Kidney glomerular epithelial cell (primary cell): ENCODE measurements around the gene TMSB4X.
"Not testable (repeated sequence)": the region's sequence is repeated elsewhere in the genome, so short reads cannot be mapped to it uniquely, and the experiment has no call there.

Source experiments
- DNase-seq: peaks from one replicate; lab custom pipeline; 2025; lab: John Stamatoyannopoulos, UW

Gene TMSB4X

GRCh38 chrX:12997906-12998687 lies 23.2 kb downstream of the TMSB4X start:
- no peak for DNase-seq

GRCh38 chrX:12999422-12999821 lies 24.5 kb downstream of the TMSB4X start:
- DNase-seq = no peak

GRCh38 chrX:13000301-13000811 lies 25.4 kb downstream of the TMSB4X start:
- no peak for DNase-seq

GRCh38 chrX:13001097-13001496 lies 26.2 kb downstream of the TMSB4X start:
- no peak for DNase-seq

DNA sequence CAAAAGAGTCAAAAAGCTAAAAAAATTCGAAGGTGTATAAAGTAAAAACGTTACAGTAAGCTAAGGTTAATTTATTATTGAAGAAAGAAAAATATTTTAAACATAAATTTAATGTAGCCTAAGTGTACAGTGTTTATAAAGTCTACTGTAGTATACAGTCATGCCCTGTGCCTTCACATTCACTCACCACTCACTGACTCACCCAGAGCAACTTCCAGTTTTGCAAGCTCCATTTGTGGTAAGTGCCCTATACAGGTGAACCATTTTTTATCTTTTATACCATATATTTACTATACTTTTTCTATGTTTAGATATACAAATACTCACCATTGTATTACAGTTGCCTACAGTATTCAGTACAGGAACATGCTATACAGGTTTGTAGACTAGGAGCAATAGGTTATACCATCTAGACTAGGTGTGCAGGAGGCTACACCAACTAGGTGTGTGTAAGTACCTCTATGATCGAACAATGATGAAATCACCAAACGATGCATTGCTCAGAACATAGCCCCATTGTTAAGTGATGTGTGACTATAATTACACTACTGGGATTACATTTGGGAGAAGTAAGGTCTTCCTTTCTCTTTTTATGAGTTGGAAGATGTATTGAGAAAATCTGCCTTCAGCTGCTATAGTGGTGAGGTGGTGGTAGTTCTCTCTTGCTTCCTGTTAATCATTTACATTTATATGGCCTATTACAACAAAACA lies 27.2 kb downstream of the TMSB4X start:
- no peak for DNase-seq

GRCh38 chrX:13005661-13006473 lies 31.0 kb downstream of the TMSB4X start:
- no peak for DNase-seq

- no peak for DNase-seq
Measured at GRCh38 chrX:13007519-13008188, 32.7 kb downstream of the TMSB4X start.

- DNase-seq = no peak
Measured at GRCh38 chrX:13008189-13008533, 33.3 kb downstream of the TMSB4X start.

DNA sequence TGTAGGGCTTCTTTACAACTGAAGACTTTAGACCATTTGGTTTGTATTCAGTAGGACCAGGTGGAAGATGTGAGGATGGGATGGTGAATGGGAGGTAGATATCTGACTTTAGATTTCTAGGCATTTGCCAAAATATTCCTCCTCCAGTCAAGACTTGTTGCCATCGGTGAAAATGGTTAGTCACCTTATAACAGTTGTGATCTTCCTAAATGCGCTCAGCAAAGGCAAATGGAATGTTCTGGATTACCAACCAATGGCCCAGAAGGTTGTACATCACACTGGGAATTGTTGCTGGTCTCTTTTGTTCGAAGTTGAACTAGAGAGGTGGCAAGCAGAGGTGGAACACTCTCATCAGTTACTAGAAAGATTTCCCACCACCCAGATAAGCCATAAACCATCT lies 33.9 kb downstream of the TMSB4X start:
- DNase-seq = no peak

DNA sequence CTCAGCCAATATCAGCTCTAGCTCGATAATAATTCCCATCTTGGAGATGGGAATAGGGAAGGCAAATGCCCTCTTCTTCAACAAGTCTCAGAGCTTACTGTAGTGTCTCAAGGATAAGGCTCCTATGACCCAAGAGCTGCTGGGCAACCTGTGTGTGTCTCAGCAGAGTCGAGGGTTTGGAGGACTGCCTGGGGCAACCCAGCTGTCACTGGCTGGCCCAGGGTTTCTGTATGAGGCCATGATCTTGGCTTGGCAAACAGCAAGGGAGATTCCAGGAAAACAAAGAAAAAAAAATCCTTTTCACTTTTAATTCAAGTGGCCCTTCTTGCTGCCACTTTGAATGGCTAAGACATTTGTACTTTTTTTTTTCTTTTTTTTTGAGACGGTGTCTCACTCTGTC lies 34.4 kb downstream of the TMSB4X start:
- DNase-seq = no peak

DNA sequence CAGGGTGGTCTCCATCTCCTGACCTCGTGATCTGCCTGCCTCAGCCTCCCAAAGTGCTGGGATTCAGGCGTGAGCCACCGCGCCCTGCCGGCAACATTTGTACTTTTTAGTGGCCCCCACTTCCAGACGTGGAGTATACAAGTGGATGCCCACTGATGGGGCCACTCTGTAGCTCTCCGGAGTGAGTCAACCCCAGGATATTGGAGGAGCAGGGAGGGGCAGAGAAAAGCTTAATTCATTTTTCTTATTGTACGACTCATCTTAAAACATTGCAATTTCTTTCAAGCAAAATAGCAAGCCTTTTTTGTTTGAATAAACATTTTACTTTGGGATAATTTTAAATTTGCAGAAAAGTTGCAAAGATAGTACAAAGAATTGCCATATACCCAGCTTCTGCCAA lies 34.9 kb downstream of the TMSB4X start:
- DNase-seq = no peak

DNA sequence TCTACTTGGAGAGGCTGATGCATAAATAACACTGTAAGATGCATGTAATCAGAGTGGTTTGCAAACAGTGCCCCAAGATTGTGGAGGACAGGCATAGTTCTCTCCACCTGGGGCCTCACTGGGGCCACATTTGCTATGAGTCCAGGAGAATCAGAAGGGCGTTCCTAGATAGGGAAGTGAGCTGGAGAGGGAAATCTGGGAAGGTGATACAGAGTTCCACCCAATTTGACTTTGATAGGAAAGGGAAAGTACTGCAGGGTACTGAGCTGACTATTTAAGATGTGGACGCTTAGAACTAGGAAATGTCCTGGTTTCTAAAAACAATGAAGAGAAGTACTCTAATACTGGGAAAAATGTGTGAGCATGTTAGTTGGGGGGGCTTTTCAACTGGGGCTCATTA lies 35.6 kb downstream of the TMSB4X start:
- no peak for DNase-seq

DNA sequence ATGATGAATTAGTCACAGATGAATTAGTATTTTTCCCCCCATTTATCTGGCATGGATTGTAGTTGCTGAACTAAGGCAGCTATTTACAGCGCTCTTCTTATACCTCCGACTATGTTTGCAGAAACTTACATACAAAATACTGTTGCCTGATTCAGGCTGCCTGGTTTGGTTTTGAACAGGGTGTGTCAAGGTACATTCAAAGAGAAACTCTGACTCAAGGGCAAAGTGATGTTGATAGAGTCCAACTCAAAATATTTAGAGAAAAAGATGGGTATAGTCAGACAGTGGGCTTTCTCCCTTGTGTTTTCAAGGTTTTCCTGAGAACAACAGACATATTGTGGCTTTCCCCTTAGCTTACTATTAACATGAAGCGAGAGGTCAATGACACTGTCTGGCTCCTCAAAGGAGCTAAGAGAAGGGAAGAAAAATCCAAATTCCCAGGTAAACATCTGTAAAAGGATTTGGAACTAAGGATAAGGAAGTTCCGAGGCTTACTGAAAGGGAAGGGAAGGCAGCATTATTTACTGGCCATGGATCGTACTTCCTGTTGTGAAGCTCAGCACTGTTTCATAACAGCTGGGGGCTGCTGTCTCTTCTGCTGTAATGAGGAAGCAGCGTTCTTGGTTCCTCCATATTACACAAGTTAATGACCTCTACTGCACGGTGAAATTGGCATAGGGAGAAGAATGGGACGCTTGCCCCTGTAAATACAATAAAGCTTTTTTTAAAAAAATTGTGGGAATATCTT lies 38.6 kb downstream of the TMSB4X start:
- no peak for DNase-seq

- no peak for DNase-seq
Measured at GRCh38 chrX:13014111-13015096, 39.5 kb downstream of the TMSB4X start.

DNA sequence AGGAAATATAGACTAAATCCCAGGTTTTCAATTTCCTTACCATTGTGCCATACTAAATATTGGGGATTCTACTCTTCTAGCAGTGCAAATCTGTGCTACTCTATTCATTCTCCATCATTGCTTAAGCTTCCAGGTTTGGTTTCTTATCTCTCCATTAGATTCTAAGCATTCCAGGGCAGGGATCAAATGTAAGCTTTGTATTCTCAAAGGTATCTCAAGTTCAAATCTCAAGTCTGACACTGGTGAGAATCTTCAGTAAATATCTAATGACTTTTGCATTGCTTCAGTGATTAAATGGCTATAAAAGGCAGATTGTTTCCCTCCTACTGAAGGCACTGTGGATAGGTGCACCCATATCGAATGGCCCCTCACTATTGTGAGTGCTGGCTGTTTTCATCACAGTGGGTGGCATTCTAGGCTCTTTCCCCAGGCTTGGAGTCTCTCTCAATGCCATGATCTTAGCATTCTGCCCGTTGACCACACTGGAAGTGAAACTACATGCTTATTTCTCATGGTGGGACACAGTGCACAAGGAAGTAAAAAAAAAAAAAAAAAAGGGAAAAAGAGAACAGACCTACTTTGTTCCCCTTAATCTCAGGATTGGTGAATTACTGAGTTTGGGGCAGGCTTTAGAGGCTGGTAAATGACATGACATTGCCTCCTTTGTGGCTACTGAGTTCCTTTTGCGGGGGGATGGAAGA lies 40.8 kb downstream of the TMSB4X start:
- no peak for DNase-seq

- not testable (repeated sequence) for DNase-seq
Measured at GRCh38 chrX:13016731-13017130, 41.8 kb downstream of the TMSB4X start.

DNA sequence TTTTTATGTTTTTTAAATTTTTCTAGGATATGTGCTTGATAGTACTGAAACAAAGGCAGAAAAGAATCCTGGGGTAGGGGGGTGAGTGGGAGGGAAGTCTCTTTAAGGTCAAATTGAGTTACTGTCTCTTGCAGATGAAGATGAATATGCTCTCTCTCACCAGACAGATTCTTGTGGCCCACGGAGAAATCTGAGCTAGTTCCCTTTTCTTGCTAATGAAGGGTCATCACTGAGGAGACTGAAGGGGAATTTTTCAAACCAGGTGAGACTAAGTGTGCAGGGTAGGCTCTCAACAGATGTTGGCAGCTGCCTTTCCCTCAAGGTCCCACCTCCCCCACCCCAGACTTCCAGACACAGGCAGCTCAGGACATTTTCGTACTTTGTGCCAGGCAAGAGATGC lies 48.0 kb downstream of the TMSB4X start:
- DNase-seq = no peak

GRCh38 chrX:13023567-13023966 lies 48.7 kb downstream of the TMSB4X start:
- DNase-seq = no peak

- DNase-seq = no peak
Measured at GRCh38 chrX:13023979-13024378, 49.1 kb downstream of the TMSB4X start.
